Trophoblast cell (in vitro differentiated cells and primary cell): ENCODE data around the gene SLC5A2.
"Not testable (repeated sequence)": the region's sequence is repeated elsewhere in the genome, so short reads cannot be mapped to it uniquely, and the experiment has no call there.

Source experiments
- DNase-seq, 2 donors: peaks; one replicate each; pipeline ENCODE4 v3.0.0-alpha.2; 2016
- H2AFZ ChIP-seq: 2 replicates; pipeline ENCODE4 v1.6.1; 2013; ENCODE audit warnings: low read length, moderate library complexity, mild to moderate bottlenecking; ENCODE audit not compliant: insufficient read depth, poor library complexity
- H2AK5ac ChIP-seq: 2 replicates; pipeline ENCODE4 v1.6.1; 2013; ENCODE audit warnings: mild to moderate bottlenecking, low read length
- H2BK120ac ChIP-seq: 2 replicates; pipeline ENCODE4 v1.6.1; 2013; ENCODE audit warnings: low read length, mild to moderate bottlenecking, moderate library complexity; ENCODE audit not compliant: insufficient read depth, poor library complexity
- H2BK12ac ChIP-seq: 2 replicates; pipeline ENCODE4 v1.6.1; 2013; ENCODE audit warnings: mild to moderate bottlenecking, low read length, moderate library complexity
- H2BK5ac ChIP-seq: 2 replicates; pipeline ENCODE4 v1.6.1; 2013; ENCODE audit warnings: low read length, low read depth, moderate library complexity, mild to moderate bottlenecking; ENCODE audit not compliant: poor library complexity
- H3K14ac ChIP-seq: 2 replicates; pipeline ENCODE4 v1.6.1; 2013; ENCODE audit warnings: mild to moderate bottlenecking, low read length
- H3K18ac ChIP-seq: 2 replicates; pipeline ENCODE4 v1.6.1; 2013; ENCODE audit warnings: mild to moderate bottlenecking, low read length
- H3K23ac ChIP-seq: 2 replicates; pipeline ENCODE4 v1.6.1; 2013; ENCODE audit warnings: low read length
- H3K27ac ChIP-seq: 2 replicates; pipeline ENCODE4 v1.5.1; 2013; ENCODE audit warnings: low read depth, mild to moderate bottlenecking, inconsistent platforms, low read length, moderate library complexity
- H3K27me3 ChIP-seq: 2 replicates; pipeline ENCODE4 v1.6.1; 2013; ENCODE audit warnings: inconsistent platforms, mild to moderate bottlenecking, low read length, moderate library complexity; ENCODE audit not compliant: insufficient read depth
- H3K36me3 ChIP-seq, 2 experiments: 1 replicate in 1 of 2; 2 replicates in 1 of 2; pipeline ENCODE4 v1.6.1; 2013; ENCODE audit warnings: low read length in 2 of 2, mild to moderate bottlenecking in 2 of 2, moderate library complexity in 1 of 2; ENCODE audit not compliant: insufficient read depth in 2 of 2, control insufficient read depth in 1 of 2
- H3K4ac ChIP-seq: 2 replicates; pipeline ENCODE4 v1.6.1; 2013; ENCODE audit warnings: low read depth, mild to moderate bottlenecking, low read length, moderate library complexity
- H3K4me1 ChIP-seq, 2 experiments: 1 replicate in 1 of 2; 2 replicates in 1 of 2; pipeline ENCODE4 v1.6.1; 2013; ENCODE audit warnings: low read length in 2 of 2, mild to moderate bottlenecking in 2 of 2, moderate library complexity in 1 of 2; ENCODE audit not compliant: insufficient read depth in 2 of 2, control insufficient read depth in 1 of 2
- H3K4me2 ChIP-seq: 2 replicates; pipeline ENCODE4 v1.6.1; 2013; ENCODE audit warnings: inconsistent platforms, mild to moderate bottlenecking, low read length, moderate library complexity
- H3K4me3 ChIP-seq: 2 replicates; pipeline ENCODE4 v1.5.1; 2013; ENCODE audit warnings: mild to moderate bottlenecking, low read depth, low read length, inconsistent platforms
- H3K79me1 ChIP-seq: one replicate; pipeline ENCODE4 v1.6.1; 2013; ENCODE audit warnings: low read length
- H3K79me2 ChIP-seq: 2 replicates; pipeline ENCODE4 v1.6.1; 2013; ENCODE audit warnings: low read length, mild to moderate bottlenecking; ENCODE audit not compliant: control insufficient read depth, insufficient read depth, poor library complexity
- H3K9ac ChIP-seq: 2 replicates; pipeline ENCODE4 v1.6.1; 2013; ENCODE audit warnings: mild to moderate bottlenecking, low read length
- H3K9me3 ChIP-seq: 2 replicates; pipeline ENCODE4 v1.6.1; 2013; ENCODE audit warnings: low read depth, mild to moderate bottlenecking, control low read depth, inconsistent platforms, low read length; ENCODE audit not compliant: insufficient read depth
- H4K12ac ChIP-seq: 2 replicates; pipeline ENCODE4 v1.6.1; 2013; ENCODE audit warnings: low read depth, mild to moderate bottlenecking, low read length, moderate library complexity
- H4K8ac ChIP-seq: 2 replicates; pipeline ENCODE4 v1.6.1; 2013; ENCODE audit warnings: low read depth, mild to moderate bottlenecking, low read length, moderate library complexity
- H4K91ac ChIP-seq: one replicate; pipeline ENCODE4 v1.6.1; 2013; ENCODE audit warnings: low read depth, mild to moderate bottlenecking, low read length, moderate library complexity
- WGBS: extraction: QIAGEN DNeasy Blood & Tissue Kit; methylation state at CpG from one replicate; pipeline ENCODE4 v1.1.7; 2013; ENCODE audit warnings: missing lambda C conversion rate; ENCODE audit not compliant: insufficient read length, insufficient coverage; ENCODE audit errors: extremely low coverage; 5-methylcytosine and 5-hydroxymethylcytosine counted together

Gene SLC5A2

GRCh38 chr16:31439023-31439422, 43.9 kb upstream of the SLC5A2 start:
- H3K14ac ChIP-seq, H3K79me2 ChIP-seq, H2BK12ac ChIP-seq, H4K8ac ChIP-seq, H3K27ac ChIP-seq, H3K4me2 ChIP-seq, H3K18ac ChIP-seq, H2BK120ac ChIP-seq, H3K4me1 ChIP-seq, H2AK5ac ChIP-seq, H3K4me3 ChIP-seq, H3K79me1 ChIP-seq, H3K36me3 ChIP-seq, DNase-seq, H4K91ac ChIP-seq, H3K9ac ChIP-seq, H2BK5ac ChIP-seq, H3K27me3 ChIP-seq, H2AFZ ChIP-seq, H3K9me3 ChIP-seq, H3K23ac ChIP-seq, H4K12ac ChIP-seq, H3K4ac ChIP-seq: not testable (repeated sequence)
- no CpG with 5 or more reads among the region's 4 CpGs for WGBS

- Histone ChIP-seq H3K4ac (no peak overlapping the region), H3K4me2 (no peak overlapping the region), H4K91ac (no peak overlapping the region), H4K8ac (no peak overlapping the region), H3K4me1 (no peaks in the 10 kb centered on the region), H3K27me3 (no peaks in the 10 kb centered on the region), H3K9me3 (no peaks in the 10 kb centered on the region), H4K12ac (no peak overlapping the region), H3K27ac (no peak overlapping the region), H3K18ac (no peak overlapping the region), H3K4me3 (no peak overlapping the region), H3K14ac (no peak overlapping the region), H3K23ac (no peak overlapping the region), H2BK120ac (no peak overlapping the region), H2BK12ac (no peak overlapping the region), H2AK5ac (no peak overlapping the region), H3K9ac (no peak overlapping the region), H2BK5ac (no peak overlapping the region), H3K79me2 (peaks cover 4% of the 10 kb centered on the region), H2AFZ (no peak overlapping the region), H3K79me1 (peaks cover 7% of the 10 kb centered on the region), H3K36me3 (no peaks in the 10 kb centered on the region)
- WGBS: no CpG with 5 or more reads among the region's 3 CpGs
- DNase-seq: no peak
Observed at GRCh38 chr16:31439519-31439918, 43.4 kb upstream of the SLC5A2 start.

GRCh38 chr16:31440516-31441184, 42.3 kb upstream of the SLC5A2 start:
- Histone ChIP-seq H4K12ac (no peak overlapping the region), H3K4ac (no peak overlapping the region), H2AK5ac (no peak overlapping the region), H3K9ac (no peak overlapping the region), H3K79me1 (peaks cover 7% of the 10 kb centered on the region), H3K79me2 (peaks cover 4% of the 10 kb centered on the region), H2BK5ac (no peak overlapping the region), H2AFZ (no peak overlapping the region), H4K91ac (no peak overlapping the region), H3K27ac (no peak overlapping the region), H3K18ac (no peak overlapping the region), H3K9me3 (no peaks in the 10 kb centered on the region), H3K4me3 (no peak overlapping the region), H3K27me3 (no peaks in the 10 kb centered on the region), H3K36me3 (no peaks in the 10 kb centered on the region), H3K14ac (no peak overlapping the region), H4K8ac (no peak overlapping the region), H3K4me1 (no peaks in the 10 kb centered on the region), H2BK120ac (no peak overlapping the region), H3K4me2 (no peak overlapping the region), H3K23ac (no peak overlapping the region), H2BK12ac (no peak overlapping the region)
- DNase-seq: no peak
- WGBS: no CpG with 5 or more reads among the region's 4 CpGs

DNA sequence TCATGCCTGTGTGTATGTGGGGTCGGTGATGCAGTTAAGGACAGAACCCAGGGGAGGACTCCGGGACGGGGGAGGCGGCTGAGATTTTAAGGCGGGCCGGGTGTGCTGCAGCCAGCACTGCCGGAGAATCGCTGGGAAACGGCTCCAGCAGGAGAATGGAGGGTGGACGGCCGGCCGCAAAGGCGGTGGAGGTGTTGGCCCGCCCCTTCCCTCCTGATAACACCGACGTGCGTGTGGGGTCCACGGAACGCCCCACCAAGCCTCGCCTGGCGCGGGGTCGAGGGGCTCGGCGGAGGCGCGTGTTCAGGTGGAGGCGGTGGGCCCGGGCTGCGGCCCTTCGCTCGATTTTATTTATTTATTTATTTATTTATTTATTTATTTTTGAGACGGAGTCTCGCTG, 41.0 kb upstream of the SLC5A2 start:
- Histone ChIP-seq H4K91ac (peak overlapping the region; percentile 2), H2AK5ac (peak overlapping the region; percentile 93), H3K4me2 (no peak overlapping the region), H2BK120ac (no peak overlapping the region), H2BK12ac (no peak overlapping the region), H4K12ac (peak overlapping the region; percentile 83), H2AFZ (peak overlapping the region; percentile 83), H3K36me3 (no peaks in the 10 kb centered on the region), H3K4me1 (no peaks in the 10 kb centered on the region), H3K4me3 (no peak overlapping the region), H3K27ac (no peak overlapping the region), H3K18ac (no peak overlapping the region), H3K9ac (no peak overlapping the region), H2BK5ac (no peak overlapping the region), H3K9me3 (no peaks in the 10 kb centered on the region), H3K79me2 (peaks cover 4% of the 10 kb centered on the region), H4K8ac (peak overlapping the region; percentile 82), H3K23ac (no peak overlapping the region), H3K4ac (peak overlapping the region; percentile 40), H3K79me1 (peaks cover 7% of the 10 kb centered on the region), H3K14ac (no peak overlapping the region), H3K27me3 (no peaks in the 10 kb centered on the region)
- no CpG with 5 or more reads among the region's 34 CpGs for WGBS
- no peak for DNase-seq
